NB4 (cell line): ENCODE results near the gene ERCC6L.

ENCODE experiments used
- POLR2A ChIP-seq: IDR thresholded peaks from 2 replicates; pipeline ENCODE4 v1.6.1; 2011; ENCODE audit warnings: mild to moderate bottlenecking; ENCODE audit not compliant: insufficient read length; ENCODE audit errors: extremely low read depth
- TF ChIP-seq, protein P1 (sequence below): IDR thresholded peaks from one replicate; pipeline ENCODE4 v1.5.1; 2012; ENCODE audit warnings: low read depth, low read length
- TF ChIP-seq, protein P2 (sequence below): IDR thresholded peaks from 2 replicates; pipeline ENCODE4 v1.6.1; 2011; ENCODE audit warnings: low read depth, low read length

DNA sequence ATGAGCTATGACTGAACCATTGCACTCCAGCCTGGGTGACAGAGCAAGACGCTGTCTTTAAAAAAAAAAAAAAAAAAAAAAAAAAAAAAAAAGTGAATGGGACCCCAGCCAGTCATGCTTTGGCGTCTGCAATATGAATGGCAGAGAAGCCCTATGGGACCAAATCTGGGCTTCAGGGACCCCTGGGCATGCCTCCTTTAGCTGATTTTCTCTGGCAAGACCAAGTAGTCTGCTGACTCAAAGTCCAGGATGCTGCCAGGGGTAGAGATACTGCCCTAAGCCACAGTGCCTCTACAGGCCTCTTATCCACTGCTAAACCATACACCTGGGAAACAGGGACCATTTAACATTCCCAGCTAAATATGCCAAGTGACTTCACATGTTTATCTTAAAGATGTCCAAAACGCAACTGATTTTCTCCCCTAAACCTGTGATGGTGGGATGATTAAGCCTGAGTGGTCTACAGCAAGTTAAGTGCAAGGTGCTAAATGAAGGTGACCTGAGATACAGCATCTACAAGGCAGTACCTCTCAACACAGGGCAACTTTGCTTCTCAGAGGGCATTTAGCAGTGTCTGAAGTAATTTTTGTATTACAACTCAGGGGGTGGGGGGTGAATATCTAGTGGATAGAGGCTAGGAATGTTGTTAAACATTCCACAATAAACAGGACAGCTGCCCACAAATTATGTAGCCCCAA, 32.4 kb upstream of the ERCC6L start:
- TF ChIP-seq, protein P1, sequence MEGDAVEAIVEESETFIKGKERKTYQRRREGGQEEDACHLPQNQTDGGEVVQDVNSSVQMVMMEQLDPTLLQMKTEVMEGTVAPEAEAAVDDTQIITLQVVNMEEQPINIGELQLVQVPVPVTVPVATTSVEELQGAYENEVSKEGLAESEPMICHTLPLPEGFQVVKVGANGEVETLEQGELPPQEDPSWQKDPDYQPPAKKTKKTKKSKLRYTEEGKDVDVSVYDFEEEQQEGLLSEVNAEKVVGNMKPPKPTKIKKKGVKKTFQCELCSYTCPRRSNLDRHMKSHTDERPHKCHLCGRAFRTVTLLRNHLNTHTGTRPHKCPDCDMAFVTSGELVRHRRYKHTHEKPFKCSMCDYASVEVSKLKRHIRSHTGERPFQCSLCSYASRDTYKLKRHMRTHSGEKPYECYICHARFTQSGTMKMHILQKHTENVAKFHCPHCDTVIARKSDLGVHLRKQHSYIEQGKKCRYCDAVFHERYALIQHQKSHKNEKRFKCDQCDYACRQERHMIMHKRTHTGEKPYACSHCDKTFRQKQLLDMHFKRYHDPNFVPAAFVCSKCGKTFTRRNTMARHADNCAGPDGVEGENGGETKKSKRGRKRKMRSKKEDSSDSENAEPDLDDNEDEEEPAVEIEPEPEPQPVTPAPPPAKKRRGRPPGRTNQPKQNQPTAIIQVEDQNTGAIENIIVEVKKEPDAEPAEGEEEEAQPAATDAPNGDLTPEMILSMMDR, result no peak
- TF ChIP-seq, protein P2, sequence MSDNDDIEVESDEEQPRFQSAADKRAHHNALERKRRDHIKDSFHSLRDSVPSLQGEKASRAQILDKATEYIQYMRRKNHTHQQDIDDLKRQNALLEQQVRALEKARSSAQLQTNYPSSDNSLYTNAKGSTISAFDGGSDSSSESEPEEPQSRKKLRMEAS, result no peak
- no peak for TF ChIP-seq POLR2A
